SU-DHL-6 (cell line): ENCODE measurements around the gene ADAR.

Source experiments
- H2AFZ ChIP-seq: fragments of 200-600 bp; sonication (generic); 2 replicates; pipeline ENCODE4 v1.6.1; 2014; ENCODE audit warnings: low read depth, mild to moderate bottlenecking, moderate library complexity, mixed read lengths, antibody characterized with exemption, low read length; ENCODE audit not compliant: severe bottlenecking
- H3F3A ChIP-seq: fragments of 200-600 bp; shearing (Covaris generic); 2 replicates; pipeline ENCODE4 v1.6.0; 2016; ENCODE audit warnings: antibody characterized with exemption, mild to moderate bottlenecking; ENCODE audit not compliant: insufficient read depth
- H3K27ac ChIP-seq: fragments of 200-600 bp; sonication (generic); 2 replicates; pipeline ENCODE4 v1.5.1; 2016; ENCODE audit warnings: low read depth, mild to moderate bottlenecking, low read length, moderate library complexity, mixed read lengths
- H3K27me3 ChIP-seq: fragments of 200-600 bp; sonication (generic), shearing (Covaris generic); 2 replicates; pipeline ENCODE4 v1.6.0; 2014; ENCODE audit warnings: mild to moderate bottlenecking, low read length
- H3K36me3 ChIP-seq: fragments of 200-600 bp; sonication (generic); 2 replicates; pipeline ENCODE4 v1.6.1; 2014; ENCODE audit warnings: mild to moderate bottlenecking, low read length, mixed read lengths
- H3K4me2 ChIP-seq: fragments of 300-600, 200-600 bp; shearing (Covaris generic), sonication (generic); 2 replicates; pipeline ENCODE4 v1.6.0; 2014; ENCODE audit warnings: low read length, low read depth, mild to moderate bottlenecking; ENCODE audit not compliant: poor library complexity, severe bottlenecking
- H3K4me3 ChIP-seq: fragments of 200-600 bp; sonication (generic); 2 replicates; pipeline ENCODE4 v1.5.1; 2014; ENCODE audit warnings: antibody characterized with exemption, low read length, mild to moderate bottlenecking, mixed read lengths; ENCODE audit not compliant: insufficient read depth, poor library complexity, severe bottlenecking
- H3K79me2 ChIP-seq: fragments of 200-600 bp; sonication (generic); 2 replicates; pipeline ENCODE4 v1.6.1; 2014; ENCODE audit warnings: mild to moderate bottlenecking, low read length, moderate library complexity; ENCODE audit not compliant: insufficient read depth
- H3K9ac ChIP-seq: fragments of 200-600 bp; sonication (generic); 2 replicates; pipeline ENCODE4 v1.7.0; 2014; ENCODE audit warnings: mild to moderate bottlenecking, low read length
- H3K9me2 ChIP-seq: fragments of 200-600 bp; sonication (generic); replicated peaks from 2 replicates; pipeline ENCODE4 v1.6.1; 2014; ENCODE audit warnings: low read length; ENCODE audit not compliant: insufficient read depth
- H3K9me3 ChIP-seq: fragments of 200-600 bp; sonication (generic); 2 replicates; pipeline ENCODE4 v1.6.1; 2014; ENCODE audit warnings: low read length, mixed read lengths; ENCODE audit not compliant: insufficient read depth
- H4K20me1 ChIP-seq: fragments of 200-600 bp; sonication (generic); 2 replicates; pipeline ENCODE4 v1.6.1; 2014; ENCODE audit warnings: low read depth, mild to moderate bottlenecking, antibody characterized with exemption, low read length, moderate library complexity, mixed read lengths
- EZH2phosphoT487 ChIP-seq: fragments of 200-600 bp; sonication (generic), shearing (Covaris generic); conservative IDR thresholded peaks from 2 replicates; pipeline ENCODE4 v1.6.1; 2018; ENCODE audit warnings: mild to moderate bottlenecking, antibody characterized with exemption, low read length, moderate library complexity, mixed read lengths
- TF ChIP-seq, protein P1 (sequence below): fragments of 200-600 bp; sonication (generic); IDR thresholded peaks from one replicate; pipeline ENCODE4 v1.5.1; 2017; ENCODE audit warnings: antibody characterized with exemption, mild to moderate bottlenecking, low read length, moderate library complexity; ENCODE audit not compliant: insufficient read depth, poor library complexity, severe bottlenecking

Gene ADAR

DNA sequence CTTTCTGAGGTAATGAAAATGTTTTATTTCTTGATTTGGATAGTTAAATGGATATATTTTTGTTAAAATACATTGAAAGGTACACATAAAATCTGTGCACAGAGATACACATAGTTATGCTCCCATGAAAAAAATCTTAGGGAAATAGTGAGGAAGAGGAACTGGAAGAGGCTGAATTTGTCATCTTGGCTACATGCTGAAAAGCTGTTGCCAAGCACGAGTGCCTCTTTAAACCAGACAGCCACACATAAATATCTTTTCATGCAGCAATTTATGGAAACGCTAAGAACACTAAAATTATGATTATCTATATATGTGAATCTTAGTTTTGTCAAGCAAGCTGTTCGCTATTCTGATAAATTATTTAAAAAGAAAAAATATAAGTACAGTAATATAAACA is 12.8 kb upstream of the ADAR start:
- Histone ChIP-seq H3F3A (no peaks in the 10 kb centered on the region), H4K20me1 (peaks cover 2% of the 10 kb centered on the region; the same call in 1 of the 2 replicates), H3K27me3 (no peaks in the 10 kb centered on the region), H3K9ac (no peak overlapping the region), H3K4me3 (no peak overlapping the region), H2AFZ (no peak overlapping the region), H3K9me3 (no peaks in the 10 kb centered on the region), H3K36me3 (peaks cover 4% of the 10 kb centered on the region; the same call in 1 of the 2 replicates), H3K9me2 (no peaks in the 10 kb centered on the region), H3K27ac (no peak overlapping the region), H3K4me2 (no peak overlapping the region), H3K79me2 (peaks cover 93% of the 10 kb centered on the region)
- TF ChIP-seq, protein P1, sequence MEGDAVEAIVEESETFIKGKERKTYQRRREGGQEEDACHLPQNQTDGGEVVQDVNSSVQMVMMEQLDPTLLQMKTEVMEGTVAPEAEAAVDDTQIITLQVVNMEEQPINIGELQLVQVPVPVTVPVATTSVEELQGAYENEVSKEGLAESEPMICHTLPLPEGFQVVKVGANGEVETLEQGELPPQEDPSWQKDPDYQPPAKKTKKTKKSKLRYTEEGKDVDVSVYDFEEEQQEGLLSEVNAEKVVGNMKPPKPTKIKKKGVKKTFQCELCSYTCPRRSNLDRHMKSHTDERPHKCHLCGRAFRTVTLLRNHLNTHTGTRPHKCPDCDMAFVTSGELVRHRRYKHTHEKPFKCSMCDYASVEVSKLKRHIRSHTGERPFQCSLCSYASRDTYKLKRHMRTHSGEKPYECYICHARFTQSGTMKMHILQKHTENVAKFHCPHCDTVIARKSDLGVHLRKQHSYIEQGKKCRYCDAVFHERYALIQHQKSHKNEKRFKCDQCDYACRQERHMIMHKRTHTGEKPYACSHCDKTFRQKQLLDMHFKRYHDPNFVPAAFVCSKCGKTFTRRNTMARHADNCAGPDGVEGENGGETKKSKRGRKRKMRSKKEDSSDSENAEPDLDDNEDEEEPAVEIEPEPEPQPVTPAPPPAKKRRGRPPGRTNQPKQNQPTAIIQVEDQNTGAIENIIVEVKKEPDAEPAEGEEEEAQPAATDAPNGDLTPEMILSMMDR = no peak
- no peak for TF ChIP-seq EZH2phosphoT487

DNA sequence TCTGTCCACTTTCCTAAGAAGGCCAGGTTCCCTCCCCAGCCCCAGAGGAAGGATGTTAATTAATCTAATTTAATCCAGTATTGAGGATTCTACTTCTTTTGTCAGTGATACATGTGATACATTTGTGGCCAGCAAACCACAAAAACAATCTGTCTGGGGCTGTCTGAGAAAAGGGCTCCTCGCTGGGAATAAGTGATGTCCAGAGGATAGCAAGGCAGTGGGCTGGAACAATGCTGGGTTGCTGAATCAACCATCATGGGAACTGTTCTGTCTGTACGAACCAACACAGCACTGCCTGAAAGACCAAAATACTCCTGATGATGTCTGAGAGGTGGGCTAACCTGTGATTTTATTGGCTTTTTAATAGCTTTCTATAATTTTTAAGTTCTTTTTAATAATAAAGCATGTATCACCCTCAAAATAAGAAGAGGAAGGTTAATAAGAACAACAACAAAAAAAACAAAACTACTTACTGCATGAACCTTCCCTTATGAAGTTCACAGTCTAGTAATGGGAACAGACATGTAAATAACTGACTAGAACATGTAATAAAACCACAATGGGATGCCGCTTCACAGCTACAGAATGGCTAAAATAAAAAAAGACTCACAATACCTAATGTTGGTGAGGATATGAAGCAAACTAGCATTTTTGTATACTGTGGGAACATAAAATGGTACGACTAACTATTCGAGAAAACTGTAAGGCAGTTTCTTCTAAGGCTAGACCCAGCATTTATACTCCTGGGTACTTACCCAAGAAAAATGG is 11.4 kb upstream of the ADAR start:
- no peak overlapping the region for H3K4me2 ChIP-seq
- no peak overlapping the region for H3K27ac ChIP-seq
- peaks cover 4% of the 10 kb centered on the region; the same call in 1 of the 2 replicates for H3K36me3 ChIP-seq

DNA sequence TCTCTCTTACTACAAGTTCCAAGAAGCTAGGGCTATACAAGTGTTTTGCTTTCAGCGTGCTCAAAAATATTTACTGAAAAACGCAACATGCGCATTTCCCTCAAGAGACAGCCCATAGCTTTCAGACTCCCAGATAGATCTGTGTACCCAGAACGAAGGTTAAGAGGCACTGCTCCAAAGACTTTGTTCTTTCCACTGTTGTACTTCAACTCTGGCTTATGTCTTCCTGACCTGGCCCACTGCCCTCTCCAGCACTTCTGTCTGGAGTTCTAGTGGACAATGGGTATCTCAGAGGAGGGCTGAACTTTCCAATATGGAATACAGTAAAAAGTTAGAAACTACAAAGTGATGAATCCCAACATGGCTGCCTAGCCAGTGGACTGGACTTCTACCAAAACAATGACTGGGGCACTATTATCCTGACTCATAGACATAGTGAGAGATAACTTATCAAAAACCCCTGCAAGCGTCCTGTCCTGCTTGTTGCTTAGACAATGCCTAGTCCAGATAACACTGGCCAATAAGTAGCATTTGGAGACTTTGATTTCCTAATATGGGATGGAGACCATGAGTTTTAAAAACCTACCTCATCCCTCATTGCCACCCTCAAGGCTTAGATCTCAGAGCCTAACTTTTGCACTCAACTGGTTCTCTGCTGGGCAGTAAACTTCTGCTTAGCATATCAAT is 8.8 kb upstream of the ADAR start:
- TF ChIP-seq EZH2phosphoT487 = no peak
- Histone ChIP-seq H3K4me3 (no peak overlapping the region), H3K27ac (no peak overlapping the region), H3K79me2 (peaks cover 71% of the 10 kb centered on the region), H3K9me3 (no peaks in the 10 kb centered on the region), H3K27me3 (no peaks in the 10 kb centered on the region), H3K9me2 (no peaks in the 10 kb centered on the region), H3F3A (peaks cover 3% of the 10 kb centered on the region; the same call in 1 of the 2 replicates), H2AFZ (no peak overlapping the region), H3K4me2 (no peak overlapping the region), H4K20me1 (peaks cover 2% of the 10 kb centered on the region; the same call in 1 of the 2 replicates), H3K36me3 (peaks cover 4% of the 10 kb centered on the region; the same call in 1 of the 2 replicates), H3K9ac (no peak overlapping the region)

More for the DNA sequence above, 11.4 kb upstream of the ADAR start:
- no peak for TF ChIP-seq EZH2phosphoT487
- TF ChIP-seq, protein P1 = no peak
- Histone ChIP-seq H3K9me3 (no peaks in the 10 kb centered on the region), H4K20me1 (peaks cover 2% of the 10 kb centered on the region; the same call in 1 of the 2 replicates), H3K9ac (no peak overlapping the region), H2AFZ (no peak overlapping the region), H3K27me3 (no peaks in the 10 kb centered on the region), H3K9me2 (no peaks in the 10 kb centered on the region), H3K79me2 (peaks cover 93% of the 10 kb centered on the region), H3F3A (no peaks in the 10 kb centered on the region), H3K4me3 (no peak overlapping the region)
